ENCODE results near the gene ZNF407. TPM values are rescaled to one million over a fixed set of nuclear protein-coding genes. Genes with fewer than 3 reads are reported as not detected.
"Not testable (repeated sequence)": the region's sequence is repeated elsewhere in the genome, so short reads cannot be mapped to it uniquely, and the experiment has no call there.

Gene ZNF407
- polyA plus RNA-seq, 5 donors: 9.0 to 11.3 (median 10.2) TPM

- no peak for DNase-seq
Measured at GRCh38 chr18:75070625-75071483, 473.2 kb downstream of the ZNF407 start.

- no peak for DNase-seq
Measured at GRCh38 chr18:75071484-75071785, 473.8 kb downstream of the ZNF407 start.

- no peak for DNase-seq
Measured at GRCh38 chr18:75071866-75072671, 474.4 kb downstream of the ZNF407 start.

- DNase-seq: no peak
Measured at GRCh38 chr18:75072672-75073371, 475.2 kb downstream of the ZNF407 start.

- no peak for DNase-seq
Measured at GRCh38 chr18:75073654-75074053, 476.0 kb downstream of the ZNF407 start.

- no peak for DNase-seq
Measured at GRCh38 chr18:75074196-75075015, 476.7 kb downstream of the ZNF407 start.

- DNase-seq: no peak
Measured at GRCh38 chr18:75075016-75075305, 477.3 kb downstream of the ZNF407 start.

- DNase-seq: no peak
Measured at GRCh38 chr18:75075429-75075841, 477.8 kb downstream of the ZNF407 start.

- DNase-seq: no peak
Measured at GRCh38 chr18:75076286-75076685, 478.6 kb downstream of the ZNF407 start.

- DNase-seq: no peak
Measured at GRCh38 chr18:75081486-75081885, 483.8 kb downstream of the ZNF407 start.

- no peak for DNase-seq
Measured at GRCh38 chr18:75083131-75083530, 485.5 kb downstream of the ZNF407 start.

- no peak for DNase-seq
Measured at GRCh38 chr18:75083761-75084160, 486.1 kb downstream of the ZNF407 start.

GRCh38 chr18:75085676-75086075 lies 488.0 kb downstream of the ZNF407 start:
- not testable (repeated sequence) for DNase-seq

- DNase-seq: no peak
Measured at GRCh38 chr18:75086494-75087034, 488.9 kb downstream of the ZNF407 start.

- no peak for DNase-seq
Measured at GRCh38 chr18:75087119-75088020, 489.7 kb downstream of the ZNF407 start.

- no peak for DNase-seq
Measured at GRCh38 chr18:75088021-75088506, 490.4 kb downstream of the ZNF407 start.

GRCh38 chr18:75088622-75089211 lies 491.0 kb downstream of the ZNF407 start:
- no peak for DNase-seq

- DNase-seq: no peak
Measured at GRCh38 chr18:75089748-75090327, 492.2 kb downstream of the ZNF407 start.

- DNase-seq: no peak
Measured at GRCh38 chr18:75090336-75090735, 492.7 kb downstream of the ZNF407 start.

Measured in right lung (tissue), 5 donors.